Measurements from ENCODE around the gene TAF1B.

- TF ChIP-seq, protein P1, sequence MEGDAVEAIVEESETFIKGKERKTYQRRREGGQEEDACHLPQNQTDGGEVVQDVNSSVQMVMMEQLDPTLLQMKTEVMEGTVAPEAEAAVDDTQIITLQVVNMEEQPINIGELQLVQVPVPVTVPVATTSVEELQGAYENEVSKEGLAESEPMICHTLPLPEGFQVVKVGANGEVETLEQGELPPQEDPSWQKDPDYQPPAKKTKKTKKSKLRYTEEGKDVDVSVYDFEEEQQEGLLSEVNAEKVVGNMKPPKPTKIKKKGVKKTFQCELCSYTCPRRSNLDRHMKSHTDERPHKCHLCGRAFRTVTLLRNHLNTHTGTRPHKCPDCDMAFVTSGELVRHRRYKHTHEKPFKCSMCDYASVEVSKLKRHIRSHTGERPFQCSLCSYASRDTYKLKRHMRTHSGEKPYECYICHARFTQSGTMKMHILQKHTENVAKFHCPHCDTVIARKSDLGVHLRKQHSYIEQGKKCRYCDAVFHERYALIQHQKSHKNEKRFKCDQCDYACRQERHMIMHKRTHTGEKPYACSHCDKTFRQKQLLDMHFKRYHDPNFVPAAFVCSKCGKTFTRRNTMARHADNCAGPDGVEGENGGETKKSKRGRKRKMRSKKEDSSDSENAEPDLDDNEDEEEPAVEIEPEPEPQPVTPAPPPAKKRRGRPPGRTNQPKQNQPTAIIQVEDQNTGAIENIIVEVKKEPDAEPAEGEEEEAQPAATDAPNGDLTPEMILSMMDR (IDR thresholded peaks at IDR 0.05) = no peak
- no peak for TF ChIP-seq POLR2A (IDR thresholded peaks at IDR 0.05)
These were observed 41.2 kb downstream of the TAF1B start for GRCh38 chr2:9884436-9884835.

Data from body of pancreas (tissue), 4 donors.